K562 (cell line): ENCODE data around the gene GPR82.

Experiments used
- C11orf30 ChIP-seq: fragments of 450-650 bp; IDR thresholded peaks from 2 replicates; pipeline ENCODE4 v1.6.1; 2016; ENCODE audit warnings: low read depth, mild to moderate bottlenecking
- CEBPB ChIP-seq: fragments of 450-650 bp; IDR thresholded peaks from 2 replicates; pipeline ENCODE4 v1.6.1; 2016; ENCODE audit warnings: missing genetic modification characterization, missing compliant biosample characterization
- CTCF ChIP-seq, 3 experiments: IDR thresholded peaks in 2 of 3; conservative IDR thresholded peaks in 1 of 3; 2 replicates each; pipeline ENCODE4 v1.5.1; 2011 to 2012; ENCODE audit warnings: low read length in 3 of 3, mild to moderate bottlenecking in 3 of 3, control low read depth in 2 of 3, improper control_type of control experiment in 1 of 3, inconsistent platforms in 1 of 3, low read depth in 1 of 3, mixed read lengths in 1 of 3, moderate library complexity in 1 of 3; ENCODE audit not compliant: insufficient read depth in 2 of 3
- EZH2 ChIP-seq: IDR thresholded peaks from 2 replicates; pipeline ENCODE4 v1.6.1; 2012; ENCODE audit warnings: low read depth, mild to moderate bottlenecking, inconsistent platforms, low read length, borderline replicate concordance
- FOXK1 ChIP-seq: sonication (generic); formaldehyde crosslinking; IDR thresholded peaks from 2 replicates; pipeline ENCODE4 v1.8.0; 2022; ENCODE audit warnings: missing genetic modification reagents, mild to moderate bottlenecking, borderline replicate concordance
- FOXM1 ChIP-seq, 2 experiments: fragments of 450-650 bp in 1 of 2; sonication (generic) in 1 of 2; formaldehyde crosslinking in 1 of 2; IDR thresholded peaks; 2 replicates each; pipeline versions ENCODE4 v1.6.1 to v1.9.0; 2017 to 2022; ENCODE audit warnings: low read depth in 2 of 2, mild to moderate bottlenecking in 2 of 2, missing genetic modification reagents in 1 of 2, moderate library complexity in 1 of 2
- KDM1A ChIP-seq, 2 experiments: fragments of 450-650 bp; IDR thresholded peaks; 2 replicates each; pipeline ENCODE4 v1.6.1; 2016; ENCODE audit warnings: mild to moderate bottlenecking in 2 of 2
- POLR2A ChIP-seq: fragments of 450-650 bp; conservative IDR thresholded peaks from 2 replicates; pipeline ENCODE4 v1.6.1; 2016
- TAF1 ChIP-seq: IDR thresholded peaks from 2 replicates; pipeline ENCODE4 v1.6.1; 2011; ENCODE audit warnings: mild to moderate bottlenecking, low read length, moderate library complexity; ENCODE audit not compliant: insufficient read depth, control insufficient read depth, severe bottlenecking; ENCODE audit errors: extremely low read depth
- TAF7 ChIP-seq: fragments of 450-650 bp; IDR thresholded peaks from 2 replicates; pipeline ENCODE4 v1.6.1; 2016; ENCODE audit warnings: missing genetic modification characterization, missing compliant biosample characterization
- ZNF263 ChIP-seq: sonication (generic); formaldehyde crosslinking; IDR thresholded peaks from 2 replicates; pipeline ENCODE4 v1.8.0; 2022; ENCODE audit warnings: mild to moderate bottlenecking, missing genetic modification reagents, borderline replicate concordance
- ZNF408 ChIP-seq: fragments of 250-450 bp; sonication (Bioruptor Pico); IDR thresholded peaks from 2 replicates; pipeline ENCODE4 v1.4.0; 2020; ENCODE audit warnings: low read depth, mild to moderate bottlenecking, moderate library complexity

GRCh38 chrX:41707218-41707617, 16.8 kb upstream of the GPR82 start:
- TF ChIP-seq EZH2 (no peak), ZNF408 (no peak), TAF1 (no peak), CTCF (IDR thresholded peaks at IDR 0.05 in 2 of 3, conservative IDR thresholded peaks at IDR 0.05 in 1 of 3; ENCODE audit: insufficient read depth in 2 of 3, low read depth in 1 of 3, low read length in 3 of 3) (no peak), TAF7 (tag) (no peak), FOXK1 (CRISPR knock-in tag) (no peak), FOXM1 (IDR thresholded peaks at IDR 0.05; ENCODE audit: low read depth) (no peak), FOXM1 (CRISPR knock-in tag; IDR thresholded peaks at IDR 0.05; ENCODE audit: low read depth) (no peak), ZNF263 (CRISPR knock-in tag) (no peak), CEBPB (tag) (no peak), C11orf30 (no peak), POLR2A (no peak), KDM1A (IDR thresholded peaks at IDR 0.05) (no peak)
